Right lobe of liver (tissue), 4 donors: Measurements from ENCODE around the gene CREB3L2.

Experiments
- CTCF ChIP-seq, 4 donors: fragments of 200-600 bp in 3 of 4; fragments of 450-650 bp in 1 of 4; IDR thresholded peaks; one replicate each; pipeline versions ENCODE4 v1.5.1 to v1.8.0; 2016 to 2022; ENCODE audit warnings: antibody characterized with exemption in 4 of 4, mild to moderate bottlenecking in 2 of 4
- POLR2A ChIP-seq: fragments of 450-650 bp; IDR thresholded peaks from one replicate; pipeline ENCODE4 v1.6.1; 2017; ENCODE audit warnings: antibody characterized with exemption, mild to moderate bottlenecking
- donor health status: DM: no; HTN: no; CAD: no.
- donor health status: DM: no; HTN: no; CAD: no.
- donor health status: DM: no; HTN: yes; CAD: no.

GRCh38 chr7:137954614-137955013 lies 47.3 kb downstream of the CREB3L2 start:
- no peak for TF ChIP-seq POLR2A
- TF ChIP-seq CTCF (IDR thresholded peaks at IDR 0.05), result no peak
